Skin epidermis (tissue), 12 donors: ENCODE results near the gene LSM8.
"Not testable (repeated sequence)": the region's sequence is repeated elsewhere in the genome, so short reads cannot be mapped to it uniquely, and the experiment has no call there.

Experiments
- H3K27ac ChIP-seq, 21 experiments: fragments of 200-600 bp; sonication (generic) in 11 of 21; one replicate each; pipeline ENCODE4 v1.5.0; 2020; ENCODE audit warnings: mild to moderate bottlenecking in 3 of 21, inconsistent platforms in 2 of 21, moderate library complexity in 2 of 21
- H3K4me3 ChIP-seq, 7 experiments: fragments of 200-600 bp; sonication (generic) in 2 of 7; one replicate each; pipeline ENCODE4 v1.5.0; 2020; ENCODE audit warnings: inconsistent platforms in 2 of 7, mild to moderate bottlenecking in 2 of 7, moderate library complexity in 1 of 7

The LSM8 gene

DNA sequence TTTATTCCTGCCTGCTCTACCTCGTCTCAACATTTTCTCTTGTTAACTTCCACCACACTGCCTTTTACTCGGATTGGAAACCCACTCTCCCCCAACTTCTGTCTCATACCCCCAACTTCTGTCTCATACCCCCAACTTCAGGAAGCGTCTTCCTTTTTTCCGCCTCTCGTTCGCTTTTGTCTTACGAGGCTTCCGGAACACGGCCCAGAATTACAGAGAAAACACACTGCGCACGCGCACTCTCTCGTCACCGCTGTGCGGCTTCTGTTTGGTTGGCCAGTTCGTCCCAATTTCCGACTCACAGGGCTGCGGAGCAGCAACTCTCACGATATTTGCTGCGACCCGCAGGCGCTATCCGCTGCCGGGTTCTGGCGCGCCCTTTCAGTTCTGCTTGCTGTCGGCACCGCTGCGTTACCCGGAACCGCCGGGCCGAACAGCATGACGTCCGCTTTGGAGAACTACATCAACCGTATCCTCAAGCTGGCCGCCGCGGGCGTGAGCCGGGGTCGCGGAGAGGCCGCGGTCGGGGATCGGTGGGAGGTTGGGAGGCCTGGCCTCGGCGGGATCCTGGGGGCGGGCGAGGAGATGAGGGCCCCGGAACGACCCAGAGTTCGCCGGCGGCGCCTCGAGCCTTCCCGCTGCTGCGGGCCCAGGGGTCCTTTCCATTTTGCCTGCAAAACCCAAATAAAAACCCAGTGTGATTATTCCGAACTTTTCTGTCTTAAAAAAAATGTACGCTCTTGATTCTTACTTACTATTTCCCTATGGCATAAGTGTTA, at the start of gene LSM8:
LSM8 (plus strand) TSS at position 379 of the 779 bp plus-strand sequence; CDS start at position 439, 60 bp downstream.
- Histone ChIP-seq H3K27ac (peak within 1 kb of the TSS; percentile 74 to 97 (median 95)), H3K4me3 (peak within 1 kb of the TSS; percentile 76 to 92 (median 80))

DNA sequence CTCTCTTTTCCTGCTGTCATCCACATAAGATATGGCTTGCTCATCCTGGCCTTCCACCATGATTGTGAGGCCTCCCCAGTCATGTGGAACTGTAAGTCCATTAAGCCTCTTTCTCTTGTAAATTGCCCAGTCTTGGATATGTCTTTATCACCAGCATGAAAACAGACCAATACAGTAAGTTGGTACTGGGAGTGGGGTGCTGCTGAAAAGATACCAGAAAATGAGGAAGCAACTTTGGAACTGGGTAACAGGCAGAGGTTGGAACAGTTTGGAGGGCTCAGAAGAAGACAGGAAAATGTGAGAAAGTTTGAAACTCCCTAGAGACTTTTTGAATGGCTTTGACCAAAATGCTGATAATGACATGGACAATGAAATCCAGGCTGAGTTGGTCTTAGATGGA, 49.5 kb upstream of the LSM8 start:
- not testable (repeated sequence) for H3K27ac ChIP-seq, H3K4me3 ChIP-seq

DNA sequence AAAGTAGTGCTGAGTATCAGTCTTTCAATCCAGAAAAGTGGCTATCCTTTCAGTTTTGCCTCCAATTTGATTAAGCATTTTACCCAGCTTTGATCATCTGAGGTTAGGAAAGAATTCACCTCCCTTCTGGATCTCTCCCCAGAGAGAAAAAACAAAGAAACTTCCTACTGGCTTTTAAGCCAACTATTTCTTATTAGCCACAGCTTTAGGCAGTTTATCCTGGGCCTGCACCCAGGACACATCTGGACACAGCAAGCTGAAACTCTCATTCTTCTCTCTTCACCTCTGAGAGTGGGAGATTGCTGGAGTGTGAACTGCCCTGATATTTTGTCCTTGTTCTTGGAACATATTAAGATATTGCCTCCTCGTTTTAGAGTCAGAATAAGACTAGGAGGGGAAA, 43.5 kb upstream of the LSM8 start:
- Histone ChIP-seq H3K4me3 (no peak overlapping the region), H3K27ac (no peak overlapping the region)

DNA sequence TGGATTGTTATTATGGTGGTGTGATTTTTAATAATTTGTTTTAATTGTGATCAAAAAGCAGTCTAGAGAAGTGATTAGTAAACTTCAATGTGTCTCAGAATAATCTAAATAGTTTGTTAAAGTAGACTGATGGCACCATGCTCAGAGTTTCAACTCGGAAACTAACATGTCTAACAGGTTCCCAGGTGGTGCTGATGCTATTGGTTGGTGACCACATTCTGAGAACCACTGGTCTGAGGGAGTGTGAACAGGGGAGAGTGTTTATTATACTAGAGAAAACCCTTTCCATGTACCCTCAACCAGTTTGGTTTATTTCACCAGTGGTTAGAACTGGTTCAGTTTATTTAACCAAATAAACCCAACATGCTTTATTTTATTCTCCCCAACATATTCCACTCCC, 42.0 kb upstream of the LSM8 start:
- Histone ChIP-seq H3K4me3 (no peak overlapping the region), H3K27ac (no peak overlapping the region)

DNA sequence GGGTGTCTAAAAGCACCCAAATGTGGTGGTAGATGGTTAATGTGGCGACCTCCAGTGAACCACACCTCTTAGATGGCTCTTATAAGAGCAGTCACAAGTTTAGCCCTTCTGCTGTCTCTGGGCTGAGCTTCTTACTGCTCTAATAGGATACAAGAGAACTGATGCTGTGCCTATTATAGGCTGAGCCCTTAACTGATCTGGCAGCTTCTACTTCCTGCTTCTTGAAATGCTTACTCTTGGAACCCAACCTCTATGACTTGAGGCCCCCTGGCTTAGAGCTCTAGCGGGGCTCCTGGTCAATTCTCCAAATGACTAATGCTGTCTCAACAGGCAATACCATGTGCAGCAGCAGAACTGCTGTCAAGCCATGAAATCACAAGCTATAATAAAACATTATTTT, 35.0 kb upstream of the LSM8 start:
- Histone ChIP-seq H3K4me3 (no peak overlapping the region), H3K27ac (no peak overlapping the region)

DNA sequence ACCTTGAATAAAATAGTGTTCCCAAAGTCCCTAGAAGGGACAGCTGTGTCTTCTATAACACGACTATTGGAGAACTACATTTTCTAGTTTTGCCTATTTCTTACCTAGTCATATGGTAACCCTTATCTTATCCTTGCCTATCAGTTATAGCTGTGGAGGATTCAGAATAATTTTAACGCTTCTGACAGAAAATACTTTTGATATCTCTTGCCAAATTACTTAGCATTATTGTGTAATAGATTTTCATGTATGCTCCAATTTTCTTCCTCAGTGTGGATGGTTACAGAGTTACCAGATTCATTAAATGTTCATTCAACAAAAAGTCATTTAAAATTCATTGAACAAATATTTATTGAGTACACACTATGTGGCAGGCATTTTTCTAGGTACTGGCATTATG, 34.6 kb upstream of the LSM8 start:
- Histone ChIP-seq H3K27ac (no peak overlapping the region), H3K4me3 (no peak overlapping the region)

DNA sequence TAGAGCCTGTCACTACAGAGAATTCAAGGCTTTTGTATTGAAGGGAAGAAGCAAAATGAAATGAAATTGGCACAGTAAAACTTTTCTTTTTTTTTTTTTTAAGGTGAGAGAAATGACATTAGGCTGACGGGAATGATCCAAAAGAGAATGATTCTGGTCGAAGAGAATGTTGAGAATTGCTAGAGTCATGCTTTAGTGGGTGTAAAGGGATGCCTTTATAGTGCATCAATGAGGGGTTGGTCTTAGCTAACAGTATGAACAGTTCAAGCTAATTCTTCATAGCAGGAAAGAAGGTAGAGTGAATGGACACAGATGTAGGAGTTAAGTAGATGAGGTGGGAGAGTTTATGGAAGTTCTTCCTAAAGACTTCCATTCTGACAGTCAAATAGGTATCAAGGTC, 32.3 kb upstream of the LSM8 start:
- no peak overlapping the region for H3K4me3 ChIP-seq
- H3K27ac ChIP-seq: no peak overlapping the region

DNA sequence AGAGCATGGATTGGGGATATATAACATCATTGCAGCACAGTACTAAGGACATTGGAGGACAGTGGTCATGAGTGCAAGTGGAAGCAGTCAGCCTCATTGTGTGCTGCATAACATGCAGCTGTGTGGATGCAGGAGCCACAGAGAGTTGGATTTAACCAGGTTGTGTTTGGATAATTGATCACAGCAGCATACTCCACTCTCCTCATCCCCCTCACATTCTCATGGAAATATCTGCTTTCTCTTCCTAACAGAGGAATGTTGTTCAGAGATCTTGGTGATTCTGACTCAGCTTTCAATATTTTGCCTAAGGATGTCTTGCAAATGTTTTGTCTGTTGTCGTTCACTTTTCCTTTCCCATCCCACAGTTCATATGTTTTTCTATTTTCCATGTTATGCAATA, 31.8 kb upstream of the LSM8 start:
- no peak overlapping the region for H3K27ac ChIP-seq

DNA sequence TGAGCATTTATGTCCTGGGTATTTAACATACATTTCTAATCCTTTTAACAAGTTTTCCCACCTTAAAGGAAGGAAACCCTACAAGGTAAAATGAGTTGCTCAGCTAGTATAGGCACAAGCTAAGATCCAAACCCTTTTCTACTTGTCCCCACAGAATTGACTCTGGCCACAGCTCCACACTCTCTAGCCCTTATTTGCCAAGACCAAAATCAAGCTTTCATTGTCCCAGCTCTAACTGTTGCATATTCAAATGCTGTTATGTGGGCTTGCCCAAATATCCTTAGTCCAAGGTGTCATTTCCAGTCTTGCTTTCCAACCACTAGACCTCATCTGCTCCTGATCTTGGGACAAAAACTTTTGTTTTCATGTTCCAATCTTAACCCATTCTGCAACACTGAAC, 31.3 kb upstream of the LSM8 start:
- Histone ChIP-seq H3K4me3 (no peak overlapping the region), H3K27ac (no peak overlapping the region)

More for the DNA sequence above, 31.8 kb upstream of the LSM8 start:
- H3K4me3 ChIP-seq: no peak overlapping the region

DNA sequence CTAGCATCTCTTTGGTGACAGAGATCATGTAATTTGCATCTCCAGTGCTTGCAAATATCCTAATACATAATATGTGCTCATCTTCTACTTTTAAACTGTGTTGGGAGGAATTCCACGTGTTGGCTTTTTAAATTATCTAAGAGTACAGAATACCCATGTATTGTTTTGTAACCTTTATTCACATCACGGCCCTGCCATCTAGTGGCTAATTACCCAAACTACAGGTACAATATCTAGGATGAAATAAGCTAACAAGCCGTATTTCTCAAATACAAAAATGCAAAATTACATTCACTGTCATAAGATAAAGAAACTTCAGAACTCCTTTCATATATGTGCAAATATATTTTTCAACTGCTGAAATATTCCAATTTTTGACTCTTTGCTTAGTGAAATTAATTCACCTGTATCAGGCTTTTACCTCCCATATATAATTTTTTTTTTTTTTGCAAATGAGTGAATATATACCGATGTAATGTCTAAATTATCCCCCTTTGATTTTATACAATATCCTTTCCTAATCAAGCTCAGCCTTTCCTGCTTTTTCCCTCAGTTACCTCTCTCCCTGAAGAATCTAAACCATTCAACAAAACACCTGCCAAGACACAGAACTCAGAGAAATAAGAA, 30.3 kb upstream of the LSM8 start:
- H3K27ac ChIP-seq: no peak overlapping the region
- H3K4me3 ChIP-seq: no peak overlapping the region

DNA sequence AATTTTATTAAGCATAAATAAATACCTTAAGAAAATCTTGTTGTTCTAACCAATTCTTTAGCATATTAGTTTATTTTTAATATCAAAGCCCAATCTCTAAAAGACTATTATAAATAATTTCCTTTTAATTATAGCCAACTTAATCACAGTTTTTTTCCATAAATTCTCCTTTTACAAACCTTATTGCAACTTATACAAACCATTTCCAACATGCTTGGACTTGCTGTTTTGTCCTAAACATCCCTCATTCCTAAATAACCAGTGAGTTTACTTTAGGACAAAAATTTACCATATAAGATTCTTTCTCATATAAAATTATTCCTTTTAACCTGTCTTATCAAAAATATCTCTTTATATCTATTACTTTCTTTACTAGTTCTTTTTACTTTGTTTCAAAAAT, 25.2 kb upstream of the LSM8 start:
- H3K4me3 ChIP-seq: no peak overlapping the region
- no peak overlapping the region for H3K27ac ChIP-seq

DNA sequence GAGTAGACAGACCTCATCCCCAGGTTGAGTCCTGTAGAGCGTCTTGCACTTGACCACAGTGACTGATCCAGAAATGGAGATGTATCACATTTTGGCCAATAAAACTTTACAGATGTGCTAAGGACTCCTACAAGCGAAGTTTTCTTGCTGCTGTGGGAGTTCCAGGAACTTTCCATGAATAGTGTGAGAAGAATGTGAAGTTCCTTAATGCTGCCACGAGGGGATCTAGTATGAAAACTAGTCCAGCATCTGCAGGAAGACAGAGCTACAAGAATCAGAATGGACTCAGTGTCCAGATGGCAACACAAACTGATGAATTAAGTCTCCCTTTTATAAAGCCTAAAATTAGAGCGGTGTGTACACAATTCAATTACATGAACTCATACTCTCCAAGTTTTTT, 14.8 kb upstream of the LSM8 start:
- no peak overlapping the region for H3K4me3 ChIP-seq
- H3K27ac ChIP-seq: no peak overlapping the region

DNA sequence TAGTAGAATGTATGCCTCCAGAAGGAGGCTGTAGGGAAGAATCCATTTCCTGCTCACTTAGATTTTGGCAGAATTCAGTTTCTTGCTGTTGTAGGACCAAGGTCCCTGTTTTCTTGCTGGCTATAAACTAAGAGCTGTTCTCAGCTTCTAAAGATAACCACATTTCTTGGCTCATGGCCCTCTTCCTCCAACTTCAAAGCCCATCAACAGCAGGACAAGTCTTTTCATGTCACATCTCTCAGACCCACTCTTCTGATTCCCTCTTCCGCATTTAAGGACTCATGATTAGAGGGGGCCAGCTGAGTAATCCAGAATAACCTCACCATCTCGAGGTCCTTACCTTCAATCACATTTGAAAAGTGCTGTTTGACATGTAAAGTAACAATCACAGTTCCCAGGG, 8.2 kb upstream of the LSM8 start:
- no peak overlapping the region for H3K27ac ChIP-seq
- no peak overlapping the region for H3K4me3 ChIP-seq

DNA sequence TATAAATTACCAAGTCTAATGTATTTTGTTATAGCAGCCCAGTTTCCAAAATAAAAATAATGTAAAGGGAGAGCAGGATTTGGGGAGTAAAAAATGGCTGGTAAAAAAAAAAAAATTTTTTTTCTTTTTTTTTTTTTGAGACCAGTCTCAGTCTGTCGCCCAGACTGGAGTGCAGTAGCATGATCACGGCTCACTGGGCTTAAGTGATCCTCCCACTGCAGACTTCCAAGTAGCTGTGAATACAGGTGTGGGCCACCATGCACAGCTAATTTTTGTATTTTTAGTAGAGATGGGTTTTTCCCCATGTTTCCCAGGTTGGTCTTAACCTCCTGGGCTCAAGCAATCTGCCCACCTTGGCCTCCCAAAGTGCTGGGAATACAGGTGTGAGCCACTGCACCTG, 4.8 kb upstream of the LSM8 start:
- no peak overlapping the region for H3K27ac ChIP-seq
- H3K4me3 ChIP-seq: no peak overlapping the region

DNA sequence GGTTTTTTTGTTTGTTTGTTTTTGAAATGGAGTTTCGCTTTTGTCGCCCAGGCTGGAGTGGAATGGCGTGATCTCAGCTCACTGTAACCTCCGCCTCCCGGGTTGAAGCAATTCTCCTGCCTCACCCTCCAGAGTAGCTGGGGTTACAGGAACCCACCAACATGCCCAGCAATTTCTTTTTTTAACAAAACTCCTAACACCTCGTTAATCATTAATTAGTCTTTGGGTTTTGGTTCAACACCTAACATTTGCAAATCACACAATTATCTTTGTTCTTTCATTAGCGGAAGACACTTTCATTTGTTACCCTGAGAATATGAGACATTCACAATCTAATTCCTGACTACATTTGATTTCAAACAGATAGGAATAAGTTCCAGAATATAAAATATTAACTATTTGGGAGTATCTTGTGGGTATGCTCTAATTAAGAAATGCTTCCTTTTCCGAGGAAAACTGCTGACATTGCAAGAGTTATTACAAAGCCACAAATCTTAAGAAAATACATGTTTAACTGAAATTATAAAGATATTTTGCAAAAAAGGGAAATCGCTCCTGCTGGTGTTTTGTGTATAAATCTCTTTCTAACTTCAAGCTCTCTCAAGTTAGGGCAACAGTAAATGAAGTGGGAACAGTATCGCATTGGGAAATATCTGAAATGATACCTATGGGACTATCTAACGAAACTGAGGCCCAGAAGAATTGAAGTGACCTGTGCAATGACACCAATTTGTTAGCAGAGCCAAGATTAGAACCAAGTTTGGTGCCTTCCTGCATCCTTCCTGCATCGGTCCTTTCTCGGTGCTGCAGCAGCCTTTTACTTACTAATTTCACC, 1.2 kb upstream of the LSM8 start:
- peak overlapping the region in 19 of 21 experiments; percentile 74 to 97 (median 95) for H3K27ac ChIP-seq
- peak overlapping the region; percentile 76 to 92 (median 80) for H3K4me3 ChIP-seq

DNA sequence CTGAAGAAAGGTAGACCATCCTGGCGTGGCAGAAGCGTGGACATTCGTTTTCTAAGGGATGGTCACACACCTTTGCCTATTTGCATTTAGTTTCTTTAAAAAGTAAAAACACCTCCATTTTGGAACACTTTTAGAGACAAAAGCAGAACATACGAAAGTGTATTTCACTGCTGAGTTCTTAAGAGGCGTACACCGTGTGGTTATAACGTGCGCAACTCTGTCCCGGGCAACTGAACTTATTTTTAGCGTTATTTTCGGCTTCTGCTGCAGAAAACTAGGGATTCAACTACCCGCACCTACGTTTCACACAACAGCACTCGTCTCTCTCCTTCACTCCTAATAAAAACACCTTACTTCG, 557 bp upstream of the LSM8 start:
- peak overlapping the region; percentile 76 to 92 (median 80) for H3K4me3 ChIP-seq
- peak overlapping the region in 20 of 21 experiments; percentile 74 to 97 (median 95) for H3K27ac ChIP-seq

DNA sequence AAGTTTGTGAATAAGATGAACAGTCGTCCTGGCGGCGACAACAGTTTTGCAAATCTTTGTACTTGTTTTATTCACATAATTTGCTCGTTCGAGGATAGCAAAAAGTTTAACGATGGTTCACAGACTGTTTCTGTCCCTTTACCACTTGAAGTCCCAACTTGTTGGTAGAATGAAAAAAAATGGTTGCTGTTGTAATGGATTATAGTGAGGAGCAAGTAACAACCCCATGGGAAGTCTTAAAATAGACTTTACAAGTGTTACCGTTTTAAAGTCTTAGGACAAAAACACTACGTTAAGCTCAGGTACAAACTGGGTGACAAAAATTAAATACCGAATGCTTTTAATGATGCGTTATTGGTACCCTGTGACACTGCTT, 589 bp downstream of the LSM8 start:
- peak overlapping the region; percentile 76 to 92 (median 80) for H3K4me3 ChIP-seq
- H3K27ac ChIP-seq: peak overlapping the region; percentile 74 to 97 (median 95)

DNA sequence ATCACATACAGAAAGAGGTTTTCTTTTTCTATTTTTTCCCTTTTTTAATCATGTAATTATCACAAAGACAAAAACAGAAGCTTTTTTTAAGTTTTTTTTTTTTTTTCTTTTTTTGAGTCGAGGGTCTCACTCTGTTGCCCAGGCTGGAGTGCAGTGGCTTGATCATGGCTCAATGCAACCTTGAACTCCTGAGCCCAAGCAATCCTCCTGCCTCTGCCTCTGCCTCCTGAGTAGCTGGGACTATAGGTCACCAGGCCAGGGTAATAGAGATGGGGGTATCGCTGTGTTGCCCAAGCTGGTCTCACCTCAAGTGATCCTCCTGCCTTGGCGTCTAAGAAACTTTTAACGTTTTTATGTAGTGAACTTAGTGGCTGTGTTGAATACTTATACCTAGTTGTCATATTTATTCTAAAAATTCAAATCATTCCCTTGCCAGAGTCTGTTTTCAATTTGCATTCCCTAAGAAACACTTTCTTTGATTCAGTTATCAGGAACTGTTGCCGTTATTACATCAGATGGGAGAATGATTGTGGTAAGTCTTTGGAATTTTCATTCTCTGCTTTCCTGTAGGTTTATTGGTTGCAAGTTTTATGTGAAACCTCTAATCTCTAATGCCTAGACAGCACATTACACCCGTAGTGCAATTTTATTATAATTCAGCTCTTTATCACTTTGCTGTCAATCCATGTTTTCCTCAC, 1.3 kb downstream of the LSM8 start:
- H3K4me3 ChIP-seq: peak overlapping the region in 4 of 7 experiments; percentile 76 to 81 (median 80)
- H3K27ac ChIP-seq: peak overlapping the region in 4 of 21 experiments; percentile 95 to 97 (median 96)

DNA sequence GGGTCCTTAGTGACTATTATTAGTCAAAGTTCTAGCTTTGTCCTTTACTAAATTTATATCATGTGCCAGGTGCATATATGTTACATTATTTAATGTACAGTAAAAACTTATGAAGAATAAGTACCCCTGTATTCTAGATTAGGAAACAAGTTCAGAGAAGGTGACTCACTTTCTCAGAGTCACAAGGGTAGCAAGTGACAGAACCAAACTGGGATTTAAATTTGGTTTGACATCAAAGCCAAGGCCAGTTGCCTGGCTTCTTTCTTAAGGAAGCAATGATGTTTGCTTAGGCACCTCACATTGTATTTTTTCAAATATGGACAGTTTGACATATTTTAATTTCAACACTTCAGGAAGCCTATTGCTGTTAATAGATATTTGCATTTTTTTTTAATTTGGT, 2.5 kb downstream of the LSM8 start:
- no peak overlapping the region for H3K4me3 ChIP-seq
- H3K27ac ChIP-seq: no peak overlapping the region

DNA sequence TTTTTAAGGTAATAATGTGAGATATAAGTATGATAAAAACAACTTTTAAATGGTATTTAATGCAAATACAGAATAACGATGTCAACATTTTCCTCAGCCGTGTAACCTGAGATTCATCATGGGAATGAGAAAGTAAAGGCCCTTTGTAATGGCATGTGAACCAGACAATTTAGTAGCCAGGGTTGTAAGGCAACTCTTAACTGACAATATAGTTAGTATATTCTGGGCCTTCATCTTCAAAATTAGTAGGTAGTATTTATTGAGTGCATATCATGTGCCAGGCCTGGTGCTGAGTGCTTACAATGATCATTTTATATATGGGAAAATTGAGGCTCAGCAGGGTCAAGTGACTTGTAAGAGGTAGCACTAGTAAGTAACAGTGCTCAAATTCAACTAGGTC, 10.6 kb downstream of the LSM8 start:
- H3K4me3 ChIP-seq: no peak overlapping the region

More for the DNA sequence above, 10.6 kb downstream of the LSM8 start:
- no peak overlapping the region for H3K27ac ChIP-seq
